ENCODE results near the gene NHS. TPM values are rescaled to one million over a fixed set of nuclear protein-coding genes. Genes with fewer than 3 reads are reported as not detected.
"Not testable (repeated sequence)": the region's sequence is repeated elsewhere in the genome, so short reads cannot be mapped to it uniquely, and the experiment has no call there.

The NHS gene
- total RNA-seq, 1 donor from 2014 or later = 0.51 TPM

GRCh38 chrX:17494216-17494615, 119.2 kb downstream of the NHS start:
- no peak for DNase-seq (ENCODE audit: low read depth)

GRCh38 chrX:17495052-17495451, 120.1 kb downstream of the NHS start:
- no peak for DNase-seq (ENCODE audit: low read depth)

GRCh38 chrX:17496407-17496806, 121.4 kb downstream of the NHS start:
- DNase-seq (ENCODE audit: low read depth) = no peak

DNA sequence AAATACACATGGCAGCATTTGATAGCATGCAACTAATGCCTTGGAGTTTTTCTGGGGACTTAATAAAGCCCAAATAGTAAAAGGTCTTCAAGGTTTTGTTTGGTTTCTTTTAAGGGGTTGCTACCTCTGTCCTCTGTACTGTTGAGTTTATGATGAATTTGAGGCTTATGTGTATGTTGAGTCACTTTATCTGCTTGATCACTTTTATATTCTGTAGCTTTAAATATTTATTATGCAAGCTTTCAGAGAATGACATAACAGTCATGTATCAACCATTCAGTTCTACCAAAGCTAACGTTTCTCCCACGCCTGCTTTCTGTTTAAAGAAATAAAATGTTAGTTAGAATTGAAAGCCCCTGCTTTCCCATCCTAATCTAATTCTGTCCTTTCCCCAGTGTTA, 122.2 kb downstream of the NHS start:
- DNase-seq (ENCODE audit: low read depth) = no peak

DNA sequence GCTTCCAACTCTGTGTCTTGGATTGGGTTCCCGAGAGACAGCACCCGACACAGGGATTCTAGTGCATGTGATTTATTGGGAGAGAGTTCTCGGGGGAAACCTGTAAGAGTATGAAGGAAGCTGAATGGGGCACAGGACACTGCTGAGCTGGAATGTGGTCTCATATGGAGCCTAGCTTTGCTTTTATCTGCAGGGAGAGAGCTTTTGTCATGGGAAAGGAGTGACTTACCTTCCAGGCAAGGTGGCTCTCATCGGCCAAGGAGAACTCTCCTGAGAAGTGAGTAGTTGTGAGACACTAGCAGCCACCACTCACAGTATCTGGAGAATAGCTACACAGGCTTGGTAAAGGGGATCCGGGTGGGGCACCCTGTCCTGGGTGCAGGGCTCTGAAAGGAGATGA, 124.5 kb downstream of the NHS start:
- no peak for DNase-seq (ENCODE audit: low read depth)

DNA sequence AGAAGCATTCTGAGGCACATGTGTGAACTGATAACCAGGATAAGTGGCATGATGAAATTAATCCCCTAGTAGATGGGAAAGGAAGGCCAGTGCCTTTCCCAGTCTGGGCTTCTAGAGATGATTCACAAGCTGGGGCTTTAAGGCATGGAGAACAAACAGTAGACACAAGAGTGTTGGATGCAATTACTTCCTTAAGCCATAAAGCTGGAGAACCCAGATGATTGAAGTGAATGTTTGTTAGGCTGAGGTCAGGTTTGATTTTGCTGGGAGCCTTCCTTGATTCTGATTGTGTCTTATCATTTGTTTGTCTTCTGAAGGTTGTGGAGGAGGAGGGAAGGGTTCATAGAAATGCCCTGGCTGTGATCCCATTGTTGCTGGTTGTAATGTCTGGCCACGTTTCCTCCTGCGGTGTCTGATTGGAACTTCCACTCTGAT, 125.2 kb downstream of the NHS start:
- DNase-seq (ENCODE audit: low read depth) = no peak

GRCh38 chrX:17501746-17502145, 126.7 kb downstream of the NHS start:
- DNase-seq (ENCODE audit: low read depth) = no peak

- not testable (repeated sequence) for DNase-seq (ENCODE audit: low read depth)
These were observed 131.4 kb downstream of the NHS start for GRCh38 chrX:17506352-17506751.

- DNase-seq (ENCODE audit: low read depth) = no peak
These were observed 136.6 kb downstream of the NHS start for GRCh38 chrX:17511556-17511955.

GRCh38 chrX:17519358-17519757, 144.4 kb downstream of the NHS start:
- no peak for DNase-seq (ENCODE audit: low read depth)

- DNase-seq (ENCODE audit: low read depth) = no peak
These were observed 145.1 kb downstream of the NHS start for GRCh38 chrX:17520016-17520615.

- DNase-seq (ENCODE audit: low read depth) = peak; percentile 11
These were observed 147.1 kb downstream of the NHS start for GRCh38 chrX:17521871-17522693.

- DNase-seq (ENCODE audit: low read depth) = no peak
These were observed 150.3 kb downstream of the NHS start for GRCh38 chrX:17525266-17525665.

DNA sequence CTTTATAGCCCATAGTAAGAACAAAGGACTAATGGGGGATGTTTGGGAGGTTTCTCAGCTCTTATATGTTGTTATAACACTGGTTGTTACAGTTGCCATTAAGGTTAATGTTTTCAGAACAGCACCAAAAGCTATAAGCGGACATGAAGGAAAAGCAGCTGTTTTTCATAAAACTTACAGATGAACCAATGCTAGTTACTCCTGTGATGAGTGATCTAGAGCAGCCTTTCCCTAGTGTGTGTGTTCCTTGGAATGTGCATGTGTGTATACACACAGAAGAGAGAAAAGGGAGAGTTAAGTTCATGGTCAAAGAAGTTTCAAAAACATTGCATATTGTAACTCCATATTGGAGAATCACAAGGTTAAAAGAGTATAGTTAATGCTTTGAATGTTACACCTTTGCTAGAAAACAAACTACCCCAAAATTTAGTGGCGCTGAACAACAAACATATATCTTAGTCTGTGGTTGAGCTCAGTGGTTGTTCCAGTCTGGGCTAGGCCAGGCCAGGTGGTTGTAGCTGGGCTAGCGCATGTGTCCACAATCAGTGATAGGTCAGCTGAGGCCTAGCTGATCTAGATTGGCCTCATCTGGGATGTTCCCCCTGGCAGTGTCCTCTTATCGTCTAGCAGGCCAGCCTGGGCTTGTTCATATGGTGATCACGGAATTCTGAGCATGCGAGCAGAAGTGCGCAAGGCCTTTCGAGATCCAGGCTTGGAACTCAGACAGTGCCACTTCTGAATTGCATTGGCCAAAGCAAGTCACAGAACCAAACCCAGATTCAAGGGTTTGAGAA, 151.0 kb downstream of the NHS start:
- DNase-seq (ENCODE audit: low read depth) = no peak

- no peak for DNase-seq (ENCODE audit: low read depth)
These were observed 152.2 kb downstream of the NHS start for GRCh38 chrX:17527135-17527701.

- DNase-seq (ENCODE audit: low read depth) = no peak
These were observed 152.9 kb downstream of the NHS start for GRCh38 chrX:17527922-17528321.

DNA sequence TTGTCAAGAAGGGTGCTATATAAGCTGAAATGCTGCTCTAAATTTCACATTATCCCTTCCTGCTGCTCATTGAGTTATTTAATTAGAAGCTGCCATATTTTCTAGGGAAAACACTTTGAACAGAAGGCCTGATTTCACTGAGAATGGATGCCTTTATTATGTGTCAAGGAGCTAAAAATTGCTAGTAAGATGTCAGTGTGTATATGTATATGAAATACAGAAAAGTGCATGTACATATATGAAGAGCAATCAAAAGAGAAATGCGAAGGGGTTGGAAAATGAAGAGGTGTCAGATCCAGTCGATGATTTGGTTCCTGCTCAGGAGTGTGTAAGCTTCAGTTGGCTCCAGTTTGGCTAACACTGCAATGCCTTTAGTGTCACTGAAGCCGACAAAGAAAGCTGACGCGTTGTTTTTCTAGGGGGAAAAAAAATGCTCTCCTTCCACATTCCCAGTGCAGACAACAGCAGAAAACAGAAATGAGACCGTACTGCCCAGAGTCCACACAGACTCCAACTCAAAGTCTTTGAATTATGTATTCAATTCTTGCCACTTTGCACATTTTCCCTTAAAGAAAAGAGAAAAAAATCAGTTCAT, 154.2 kb downstream of the NHS start:
- DNase-seq (ENCODE audit: low read depth) = no peak

GRCh38 chrX:17531500-17531899, 156.5 kb downstream of the NHS start:
- no peak for DNase-seq (ENCODE audit: low read depth)

GRCh38 chrX:17535229-17535628, 160.2 kb downstream of the NHS start:
- peak; percentile 37 for DNase-seq (ENCODE audit: low read depth)

DNA sequence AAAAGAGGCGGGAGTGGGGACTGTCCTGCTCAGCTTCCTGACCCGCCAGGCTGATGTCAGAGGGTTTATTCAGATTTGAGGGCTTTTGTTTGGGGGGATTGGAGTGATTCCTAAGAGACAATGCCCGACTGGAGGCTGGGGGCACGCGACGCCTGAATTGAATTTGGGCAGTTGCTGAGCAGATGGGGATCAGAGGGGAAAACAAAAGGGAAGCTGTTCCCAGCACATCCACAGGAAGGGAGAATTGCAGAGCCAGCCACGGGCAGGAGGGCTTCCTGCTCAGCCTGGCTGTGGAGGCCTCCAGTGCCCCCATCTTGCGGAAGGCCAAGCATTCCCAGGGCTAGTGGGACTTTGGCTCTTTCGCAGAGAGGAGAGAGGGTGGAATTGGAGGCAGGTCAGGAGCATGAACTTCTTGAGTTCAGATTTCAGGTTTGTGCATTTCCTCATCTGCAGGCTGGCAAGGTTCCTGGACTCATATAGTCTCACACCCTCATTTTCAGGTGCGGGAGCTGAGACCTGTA, 162.8 kb downstream of the NHS start:
- no peak for DNase-seq (ENCODE audit: low read depth)

GRCh38 chrX:17542123-17542522, 167.1 kb downstream of the NHS start:
- DNase-seq (ENCODE audit: low read depth) = no peak
